Osteoblast (primary cell): ENCODE results near the gene KDM6B. TPM values are rescaled to one million over a fixed set of nuclear protein-coding genes. Genes with fewer than 3 reads are reported as not detected.

Experiments
- DNase-seq: peaks from one replicate; pipeline ENCODE4 v3.0.0; 2011; ENCODE audit warnings: low spot score, mixed read lengths; ENCODE audit not compliant: insufficient read length; ENCODE audit errors: missing footprints
- H2AFZ ChIP-seq: 2 replicates; pipeline ENCODE4 v1.6.0; 2011; ENCODE audit warnings: mild to moderate bottlenecking, low read length
- H3K27ac ChIP-seq: 2 replicates; pipeline ENCODE4 v1.5.1; 2011; ENCODE audit warnings: mild to moderate bottlenecking, low read depth, low read length, moderate library complexity
- H3K27me3 ChIP-seq: 2 replicates; pipeline ENCODE4 v1.6.0; 2012; ENCODE audit warnings: mild to moderate bottlenecking, control low read depth, inconsistent platforms, low read length, moderate library complexity; ENCODE audit not compliant: insufficient read depth
- H3K36me3 ChIP-seq: 2 replicates; pipeline ENCODE4 v1.5.1; 2011; ENCODE audit warnings: mild to moderate bottlenecking, low read length, control low read depth, moderate library complexity; ENCODE audit not compliant: insufficient read depth
- H3K4me1 ChIP-seq: 2 replicates; pipeline ENCODE4 v1.5.1; 2011; ENCODE audit warnings: mild to moderate bottlenecking, low read length, control low read depth, moderate library complexity; ENCODE audit not compliant: insufficient read depth
- H3K4me2 ChIP-seq: 2 replicates; pipeline ENCODE4 v1.6.0; 2011; ENCODE audit warnings: mild to moderate bottlenecking, low read length; ENCODE audit not compliant: insufficient read depth
- H3K4me3 ChIP-seq: fragments of 200-600 bp; sonication (generic); 3 replicates; pipeline ENCODE4 v1.5.1; 2012; ENCODE audit warnings: mild to moderate bottlenecking, low read length, inconsistent platforms; ENCODE audit not compliant: insufficient read depth
- H3K79me2 ChIP-seq: 2 replicates; pipeline ENCODE4 v1.6.0; 2012; ENCODE audit warnings: mild to moderate bottlenecking, low read length, control low read depth, inconsistent platforms; ENCODE audit not compliant: insufficient read depth
- H3K9me3 ChIP-seq: 2 replicates; pipeline ENCODE4 v1.5.1; 2011; ENCODE audit warnings: low read depth, low read length, control low read depth
- H4K20me1 ChIP-seq: 2 replicates; pipeline ENCODE4 v1.6.0; 2012; ENCODE audit warnings: mild to moderate bottlenecking, low read length, control low read depth; ENCODE audit not compliant: insufficient read depth
- total RNA-seq: library from RNA; depleted of rRNA; stranded (reverse); fragments of >200 nt; gene quantifications from 2 replicates; pipeline ENCODE4 v1.2.3, GENCODE V29; 2012
- TF ChIP-seq, protein P1 (sequence below): IDR thresholded peaks from 2 replicates; pipeline ENCODE4 v1.5.1; 2011; ENCODE audit warnings: mild to moderate bottlenecking, low read depth, low read length, moderate library complexity; ENCODE audit errors: extremely low read depth

KDM6B gene
- total RNA-seq, 1 donor, result 12.3 TPM

DNA sequence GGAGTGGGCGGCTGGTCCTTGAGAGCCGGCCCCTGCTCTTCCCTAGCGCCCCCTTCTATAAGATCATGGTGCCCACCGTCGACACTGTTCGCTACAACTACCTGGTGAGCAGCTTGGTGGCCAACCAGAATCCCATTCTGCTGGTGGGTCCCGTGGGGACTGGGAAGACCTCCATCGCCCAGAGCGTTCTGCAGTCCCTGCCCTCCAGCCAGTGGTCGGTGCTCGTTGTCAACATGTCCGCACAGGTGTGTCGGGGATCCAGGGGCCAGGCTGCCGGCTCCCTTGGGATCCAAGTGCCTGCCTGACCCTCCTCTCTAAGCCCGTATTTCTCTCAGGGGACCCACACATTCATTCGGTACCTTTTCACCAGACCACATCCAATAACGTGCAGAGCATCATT, 41.4 kb upstream of the KDM6B start:
- Histone ChIP-seq H2AFZ (no peak overlapping the region), H3K4me3 (no peak overlapping the region), H3K27me3 (no peaks in the 10 kb centered on the region), H3K4me2 (no peak overlapping the region), H4K20me1 (no peaks in the 10 kb centered on the region), H3K79me2 (no peaks in the 10 kb centered on the region), H3K27ac (no peak overlapping the region), H3K4me1 (no peaks in the 10 kb centered on the region), H3K9me3 (no peaks in the 10 kb centered on the region), H3K36me3 (no peaks in the 10 kb centered on the region)
- no peak for DNase-seq
- TF ChIP-seq, protein P1, sequence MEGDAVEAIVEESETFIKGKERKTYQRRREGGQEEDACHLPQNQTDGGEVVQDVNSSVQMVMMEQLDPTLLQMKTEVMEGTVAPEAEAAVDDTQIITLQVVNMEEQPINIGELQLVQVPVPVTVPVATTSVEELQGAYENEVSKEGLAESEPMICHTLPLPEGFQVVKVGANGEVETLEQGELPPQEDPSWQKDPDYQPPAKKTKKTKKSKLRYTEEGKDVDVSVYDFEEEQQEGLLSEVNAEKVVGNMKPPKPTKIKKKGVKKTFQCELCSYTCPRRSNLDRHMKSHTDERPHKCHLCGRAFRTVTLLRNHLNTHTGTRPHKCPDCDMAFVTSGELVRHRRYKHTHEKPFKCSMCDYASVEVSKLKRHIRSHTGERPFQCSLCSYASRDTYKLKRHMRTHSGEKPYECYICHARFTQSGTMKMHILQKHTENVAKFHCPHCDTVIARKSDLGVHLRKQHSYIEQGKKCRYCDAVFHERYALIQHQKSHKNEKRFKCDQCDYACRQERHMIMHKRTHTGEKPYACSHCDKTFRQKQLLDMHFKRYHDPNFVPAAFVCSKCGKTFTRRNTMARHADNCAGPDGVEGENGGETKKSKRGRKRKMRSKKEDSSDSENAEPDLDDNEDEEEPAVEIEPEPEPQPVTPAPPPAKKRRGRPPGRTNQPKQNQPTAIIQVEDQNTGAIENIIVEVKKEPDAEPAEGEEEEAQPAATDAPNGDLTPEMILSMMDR, result no peak

DNA sequence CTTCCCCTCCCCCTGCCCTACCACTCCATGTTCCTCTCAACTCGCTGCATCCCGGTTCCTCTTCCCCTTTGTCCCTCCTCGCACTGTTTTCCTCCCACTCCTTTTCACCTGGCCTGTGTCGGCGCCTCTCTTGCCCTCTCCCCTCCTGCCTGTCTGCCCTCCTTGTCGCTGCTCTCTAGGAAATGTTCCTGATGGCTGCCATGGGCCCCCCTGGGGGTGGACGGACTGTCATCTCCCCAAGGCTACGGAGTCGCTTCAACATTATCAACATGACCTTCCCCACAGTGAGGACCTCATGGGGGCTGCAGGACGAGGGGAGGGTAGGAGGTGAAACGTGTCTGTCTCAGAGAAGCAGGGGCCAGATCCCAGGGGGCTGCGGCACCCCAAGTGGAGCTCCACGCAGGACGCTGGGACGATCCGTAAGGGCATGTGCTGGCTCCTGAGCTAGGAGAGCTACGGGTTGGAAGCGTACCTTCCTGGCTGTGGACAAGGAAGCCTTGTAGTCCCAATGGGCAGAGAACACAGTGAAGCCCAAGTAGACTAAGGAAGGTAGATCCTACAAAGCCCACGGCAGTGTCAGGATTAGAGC, 39.8 kb upstream of the KDM6B start:
- TF ChIP-seq, protein P1, result no peak
- no peak for DNase-seq
- no peak overlapping the region for H3K27ac ChIP-seq
- no peaks in the 10 kb centered on the region for H3K27me3 ChIP-seq
- no peaks in the 10 kb centered on the region for H3K36me3 ChIP-seq
- no peaks in the 10 kb centered on the region for H3K9me3 ChIP-seq
- no peak overlapping the region for H3K4me2 ChIP-seq
- no peak overlapping the region for H3K4me3 ChIP-seq
- no peaks in the 10 kb centered on the region for H4K20me1 ChIP-seq
- no peaks in the 10 kb centered on the region for H3K79me2 ChIP-seq
- no peaks in the 10 kb centered on the region for H3K4me1 ChIP-seq
- no peak overlapping the region for H2AFZ ChIP-seq

DNA sequence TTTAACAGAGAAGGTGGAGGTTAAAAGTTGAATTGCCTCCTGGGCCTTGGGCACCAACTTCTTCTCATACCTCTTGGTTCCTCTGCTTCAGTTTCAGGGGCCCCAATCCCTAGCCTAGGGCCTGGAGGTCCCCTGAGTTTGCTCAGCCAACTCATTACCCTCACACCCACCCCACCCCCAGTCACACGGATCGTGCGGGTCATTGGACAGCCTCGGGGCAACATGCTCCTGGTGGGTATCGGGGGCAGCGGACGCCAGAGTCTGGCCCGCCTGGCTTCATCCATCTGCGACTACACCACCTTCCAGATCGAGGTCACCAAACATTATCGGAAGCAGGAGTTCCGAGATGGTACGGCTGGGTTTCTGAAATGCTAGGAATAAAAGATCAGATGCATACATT, 36.0 kb upstream of the KDM6B start:
- Histone ChIP-seq H3K79me2 (no peaks in the 10 kb centered on the region), H3K4me1 (no peaks in the 10 kb centered on the region), H3K9me3 (no peaks in the 10 kb centered on the region), H2AFZ (no peak overlapping the region), H4K20me1 (no peaks in the 10 kb centered on the region), H3K36me3 (no peaks in the 10 kb centered on the region), H3K4me2 (no peak overlapping the region), H3K27me3 (no peaks in the 10 kb centered on the region), H3K27ac (no peak overlapping the region), H3K4me3 (no peak overlapping the region)
- TF ChIP-seq, protein P1, result no peak
- DNase-seq, result no peak

DNA sequence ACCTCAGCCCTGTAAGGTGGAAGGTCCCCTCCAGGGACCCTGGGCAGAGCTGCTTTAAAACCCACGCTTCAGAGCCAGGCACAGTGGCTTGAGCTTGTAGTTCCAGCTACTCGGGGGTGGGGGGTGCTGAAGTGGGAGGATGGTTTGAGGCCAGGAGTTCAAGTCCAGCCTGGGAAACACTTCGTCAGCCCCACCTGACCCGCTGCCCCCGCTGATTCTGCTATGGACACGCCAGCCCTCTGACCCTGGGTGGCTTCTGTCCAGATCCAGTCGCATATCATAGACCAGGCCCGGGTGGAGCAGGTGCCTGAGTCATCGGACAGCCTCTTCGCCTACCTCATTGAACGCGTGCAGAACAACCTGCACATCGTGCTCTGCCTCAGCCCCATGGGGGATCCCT, 35.2 kb upstream of the KDM6B start:
- Histone ChIP-seq H3K27ac (no peak overlapping the region), H2AFZ (no peak overlapping the region), H3K36me3 (no peaks in the 10 kb centered on the region), H3K4me2 (no peak overlapping the region), H3K4me1 (no peaks in the 10 kb centered on the region), H3K27me3 (no peaks in the 10 kb centered on the region), H3K9me3 (no peaks in the 10 kb centered on the region), H4K20me1 (no peaks in the 10 kb centered on the region), H3K79me2 (no peaks in the 10 kb centered on the region), H3K4me3 (no peak overlapping the region)
- DNase-seq, result no peak
- TF ChIP-seq, protein P1, result no peak
